ENCODE measurements around the gene ATF7IP2. TPM values are rescaled to one million over a fixed set of nuclear protein-coding genes. Genes with fewer than 3 reads are reported as not detected.
"Not testable (repeated sequence)": the region's sequence is repeated elsewhere in the genome, so short reads cannot be mapped to it uniquely, and the experiment has no call there.

The ATF7IP2 gene
- total RNA-seq, 1 donor from 2014 or later, result 8.9 TPM

- no peak for TF ChIP-seq CTCF (conservative IDR thresholded peaks at IDR 0.05; ENCODE audit: low read depth, low read length)
- H3K4me3 ChIP-seq (ENCODE audit: low read depth, low read length), result no peak overlapping the region
- DNase-seq (ENCODE audit: low read depth), result peak; percentile 43
Observed at GRCh38 chr16:10428433-10429168, 42.7 kb downstream of the ATF7IP2 start.

GRCh38 chr16:10429299-10429969 is 43.6 kb downstream of the ATF7IP2 start:
- DNase-seq (ENCODE audit: low read depth); H3K4me3 ChIP-seq (ENCODE audit: low read depth, low read length): not testable (repeated sequence)

GRCh38 chr16:10441726-10442125 is 55.9 kb downstream of the ATF7IP2 start:
- no peak overlapping the region for H3K4me3 ChIP-seq (ENCODE audit: low read depth, low read length)
- TF ChIP-seq CTCF (conservative IDR thresholded peaks at IDR 0.05; ENCODE audit: low read depth, low read length), result no peak
- DNase-seq (ENCODE audit: low read depth), result no peak

- no peak overlapping the region for H3K4me3 ChIP-seq (ENCODE audit: low read depth, low read length)
- no peak for TF ChIP-seq CTCF (conservative IDR thresholded peaks at IDR 0.05; ENCODE audit: low read depth, low read length)
- no peak for DNase-seq (ENCODE audit: low read depth)
Observed at GRCh38 chr16:10447289-10447688, 61.4 kb downstream of the ATF7IP2 start.

GRCh38 chr16:10452208-10453158 is 66.6 kb downstream of the ATF7IP2 start:
- not testable (repeated sequence) for H3K4me3 ChIP-seq (ENCODE audit: low read depth, low read length); DNase-seq (ENCODE audit: low read depth)

- TF ChIP-seq CTCF (conservative IDR thresholded peaks at IDR 0.05; ENCODE audit: low read depth, low read length), result no peak
- H3K4me3 ChIP-seq (ENCODE audit: low read depth, low read length), result no peak overlapping the region
- no peak for DNase-seq (ENCODE audit: low read depth)
Observed at GRCh38 chr16:10453159-10453510, 67.3 kb downstream of the ATF7IP2 start.

GRCh38 chr16:10465821-10466220 is 80.0 kb downstream of the ATF7IP2 start:
- no peak for TF ChIP-seq CTCF (conservative IDR thresholded peaks at IDR 0.05; ENCODE audit: low read depth, low read length)
- DNase-seq (ENCODE audit: low read depth), result no peak
- H3K4me3 ChIP-seq (ENCODE audit: low read depth, low read length), result no peak overlapping the region
